Uterus (tissue), 4 donors: ENCODE results near the gene LTBP4. TPM values are rescaled to one million over a fixed set of nuclear protein-coding genes. Genes with fewer than 3 reads are reported as not detected.

ENCODE experiments used
- DNase-seq, 2 donors: peaks; one replicate each; pipeline ENCODE4 v3.0.0-alpha.2; 2019 to 2020
- H3K27ac ChIP-seq, 2 donors: fragments of 200-600 bp; sonication (generic); 1 replicate in 1 of 2; 2 replicates in 1 of 2; pipeline ENCODE4 v1.5.1; 2016 to 2018
- H3K27me3 ChIP-seq, 2 donors: fragments of 200-600 bp; sonication (generic); one replicate each; pipeline ENCODE4 v1.5.1; 2018 to 2019; ENCODE audit warnings: control low read depth in 1 of 2
- H3K36me3 ChIP-seq, 2 donors: fragments of 200-600 bp; sonication (generic); one replicate each; pipeline ENCODE4 v1.5.1; 2019; ENCODE audit warnings: control low read depth in 1 of 2
- H3K4me1 ChIP-seq, 2 donors: fragments of 200-600 bp; sonication (generic); one replicate each; pipeline ENCODE4 v1.5.1; 2018 to 2019; ENCODE audit warnings: control low read depth in 1 of 2
- H3K4me3 ChIP-seq, 2 donors: fragments of 200-600 bp; sonication (generic); 1 replicate in 1 of 2; 2 replicates in 1 of 2; pipeline ENCODE4 v1.5.1; 2018 to 2019; ENCODE audit warnings: mild to moderate bottlenecking in 1 of 2
- H3K9me3 ChIP-seq, 2 donors: fragments of 200-600 bp; sonication (generic); one replicate each; pipeline ENCODE4 v1.5.1; 2019; ENCODE audit warnings: control low read depth in 1 of 2
- POLR2A ChIP-seq, 2 donors: fragments of 450-650 bp; IDR thresholded peaks; one replicate each; pipeline ENCODE4 v1.6.1; 2016; ENCODE audit warnings: antibody characterized with exemption in 2 of 2, mild to moderate bottlenecking in 1 of 2, moderate library complexity in 1 of 2
- intact Hi-C: fragments of 100-400 bp; cut with DNase I; formaldehyde crosslinking; loops from one replicate; pipeline ENCODE4 v1.15.1; 2023; ENCODE audit warnings: low total_unique reads
- total RNA-seq, 4 donors: library from RNA; depleted of rRNA in 3 of 4; stranded (reverse); fragments of >200 nt in 3 of 4; gene quantifications; one replicate each; pipeline versions ENCODE4 v1.1.0 to v1.2.4, GENCODE V29; 2014 to 2023
- TF ChIP-seq, protein P1 (sequence below), 4 experiments: fragments of 200-600 bp in 2 of 4; fragments of 450-650 bp in 2 of 4; sonication (generic) in 2 of 4; IDR thresholded peaks; one replicate each; pipeline ENCODE4 v1.5.1; 2016 to 2019; ENCODE audit warnings: antibody characterized with exemption in 4 of 4, mild to moderate bottlenecking in 2 of 4, moderate library complexity in 1 of 4
- donor health status: DM: yes; HTN: yes; CAD: no.

Gene LTBP4, protein sequence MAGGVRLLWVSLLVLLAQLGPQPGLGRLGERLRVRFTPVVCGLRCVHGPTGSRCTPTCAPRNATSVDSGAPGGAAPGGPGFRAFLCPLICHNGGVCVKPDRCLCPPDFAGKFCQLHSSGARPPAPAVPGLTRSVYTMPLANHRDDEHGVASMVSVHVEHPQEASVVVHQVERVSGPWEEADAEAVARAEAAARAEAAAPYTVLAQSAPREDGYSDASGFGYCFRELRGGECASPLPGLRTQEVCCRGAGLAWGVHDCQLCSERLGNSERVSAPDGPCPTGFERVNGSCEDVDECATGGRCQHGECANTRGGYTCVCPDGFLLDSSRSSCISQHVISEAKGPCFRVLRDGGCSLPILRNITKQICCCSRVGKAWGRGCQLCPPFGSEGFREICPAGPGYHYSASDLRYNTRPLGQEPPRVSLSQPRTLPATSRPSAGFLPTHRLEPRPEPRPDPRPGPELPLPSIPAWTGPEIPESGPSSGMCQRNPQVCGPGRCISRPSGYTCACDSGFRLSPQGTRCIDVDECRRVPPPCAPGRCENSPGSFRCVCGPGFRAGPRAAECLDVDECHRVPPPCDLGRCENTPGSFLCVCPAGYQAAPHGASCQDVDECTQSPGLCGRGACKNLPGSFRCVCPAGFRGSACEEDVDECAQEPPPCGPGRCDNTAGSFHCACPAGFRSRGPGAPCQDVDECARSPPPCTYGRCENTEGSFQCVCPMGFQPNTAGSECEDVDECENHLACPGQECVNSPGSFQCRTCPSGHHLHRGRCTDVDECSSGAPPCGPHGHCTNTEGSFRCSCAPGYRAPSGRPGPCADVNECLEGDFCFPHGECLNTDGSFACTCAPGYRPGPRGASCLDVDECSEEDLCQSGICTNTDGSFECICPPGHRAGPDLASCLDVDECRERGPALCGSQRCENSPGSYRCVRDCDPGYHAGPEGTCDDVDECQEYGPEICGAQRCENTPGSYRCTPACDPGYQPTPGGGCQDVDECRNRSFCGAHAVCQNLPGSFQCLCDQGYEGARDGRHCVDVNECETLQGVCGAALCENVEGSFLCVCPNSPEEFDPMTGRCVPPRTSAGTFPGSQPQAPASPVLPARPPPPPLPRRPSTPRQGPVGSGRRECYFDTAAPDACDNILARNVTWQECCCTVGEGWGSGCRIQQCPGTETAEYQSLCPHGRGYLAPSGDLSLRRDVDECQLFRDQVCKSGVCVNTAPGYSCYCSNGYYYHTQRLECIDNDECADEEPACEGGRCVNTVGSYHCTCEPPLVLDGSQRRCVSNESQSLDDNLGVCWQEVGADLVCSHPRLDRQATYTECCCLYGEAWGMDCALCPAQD (N-terminal part only)
- 1,000 to 10,000 TPM in 1 of 4 donors, 100 to 1,000 TPM in 3; 163 to 1,000 (median 501) TPM for total RNA-seq

GRCh38 chr19:40601134-40601974 lies at the start of gene LTBP4:
TSS of gene LTBP4 (plus strand) at chr19:40601369. CDS start at chr19:40601388, 19 bp downstream.
- H3K4me1 ChIP-seq: peaks cover 0 to 48% of the 10 kb centered on the region in 2 donors
- H3K9me3 ChIP-seq: no peaks in the 10 kb centered on the region
- peak in 1 of 2 donors; percentile 78 for TF ChIP-seq POLR2A (IDR thresholded peaks at IDR 0.05)
- TF ChIP-seq, protein P1, sequence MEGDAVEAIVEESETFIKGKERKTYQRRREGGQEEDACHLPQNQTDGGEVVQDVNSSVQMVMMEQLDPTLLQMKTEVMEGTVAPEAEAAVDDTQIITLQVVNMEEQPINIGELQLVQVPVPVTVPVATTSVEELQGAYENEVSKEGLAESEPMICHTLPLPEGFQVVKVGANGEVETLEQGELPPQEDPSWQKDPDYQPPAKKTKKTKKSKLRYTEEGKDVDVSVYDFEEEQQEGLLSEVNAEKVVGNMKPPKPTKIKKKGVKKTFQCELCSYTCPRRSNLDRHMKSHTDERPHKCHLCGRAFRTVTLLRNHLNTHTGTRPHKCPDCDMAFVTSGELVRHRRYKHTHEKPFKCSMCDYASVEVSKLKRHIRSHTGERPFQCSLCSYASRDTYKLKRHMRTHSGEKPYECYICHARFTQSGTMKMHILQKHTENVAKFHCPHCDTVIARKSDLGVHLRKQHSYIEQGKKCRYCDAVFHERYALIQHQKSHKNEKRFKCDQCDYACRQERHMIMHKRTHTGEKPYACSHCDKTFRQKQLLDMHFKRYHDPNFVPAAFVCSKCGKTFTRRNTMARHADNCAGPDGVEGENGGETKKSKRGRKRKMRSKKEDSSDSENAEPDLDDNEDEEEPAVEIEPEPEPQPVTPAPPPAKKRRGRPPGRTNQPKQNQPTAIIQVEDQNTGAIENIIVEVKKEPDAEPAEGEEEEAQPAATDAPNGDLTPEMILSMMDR (IDR thresholded peaks at IDR 0.05): peak in 2 of 4 experiments; percentile 21 to 32
- intact Hi-C loops: loop anchor here (10.0 kb wide), 1 partner anchor 137 kb away; the partner anchor contains the start of genes BLVRB and SPTBN4
- peak; percentile 81 to 85 for DNase-seq
- peak within 1 kb of the TSS; percentile 56 to 66 for H3K4me3 ChIP-seq
- H3K27ac ChIP-seq: peak within 1 kb of the TSS; percentile 91 to 97
- H3K36me3 ChIP-seq: no peaks in the 10 kb centered on the region
- H3K27me3 ChIP-seq: no peaks in the 10 kb centered on the region

GRCh38 chr19:40552848-40553247 lies 48.3 kb upstream of the LTBP4 start:
- no peak overlapping the region for H3K27ac ChIP-seq
- H3K4me1 ChIP-seq: no peaks in the 10 kb centered on the region
- no peak for DNase-seq
- no peaks in the 10 kb centered on the region for H3K36me3 ChIP-seq
- intact Hi-C loops: no loop called here
- H3K4me3 ChIP-seq: no peak overlapping the region
- H3K9me3 ChIP-seq: no peaks in the 10 kb centered on the region
- TF ChIP-seq POLR2A (IDR thresholded peaks at IDR 0.05): no peak
- TF ChIP-seq, protein P1 (IDR thresholded peaks at IDR 0.05): no peak
- no peaks in the 10 kb centered on the region for H3K27me3 ChIP-seq

DNA sequence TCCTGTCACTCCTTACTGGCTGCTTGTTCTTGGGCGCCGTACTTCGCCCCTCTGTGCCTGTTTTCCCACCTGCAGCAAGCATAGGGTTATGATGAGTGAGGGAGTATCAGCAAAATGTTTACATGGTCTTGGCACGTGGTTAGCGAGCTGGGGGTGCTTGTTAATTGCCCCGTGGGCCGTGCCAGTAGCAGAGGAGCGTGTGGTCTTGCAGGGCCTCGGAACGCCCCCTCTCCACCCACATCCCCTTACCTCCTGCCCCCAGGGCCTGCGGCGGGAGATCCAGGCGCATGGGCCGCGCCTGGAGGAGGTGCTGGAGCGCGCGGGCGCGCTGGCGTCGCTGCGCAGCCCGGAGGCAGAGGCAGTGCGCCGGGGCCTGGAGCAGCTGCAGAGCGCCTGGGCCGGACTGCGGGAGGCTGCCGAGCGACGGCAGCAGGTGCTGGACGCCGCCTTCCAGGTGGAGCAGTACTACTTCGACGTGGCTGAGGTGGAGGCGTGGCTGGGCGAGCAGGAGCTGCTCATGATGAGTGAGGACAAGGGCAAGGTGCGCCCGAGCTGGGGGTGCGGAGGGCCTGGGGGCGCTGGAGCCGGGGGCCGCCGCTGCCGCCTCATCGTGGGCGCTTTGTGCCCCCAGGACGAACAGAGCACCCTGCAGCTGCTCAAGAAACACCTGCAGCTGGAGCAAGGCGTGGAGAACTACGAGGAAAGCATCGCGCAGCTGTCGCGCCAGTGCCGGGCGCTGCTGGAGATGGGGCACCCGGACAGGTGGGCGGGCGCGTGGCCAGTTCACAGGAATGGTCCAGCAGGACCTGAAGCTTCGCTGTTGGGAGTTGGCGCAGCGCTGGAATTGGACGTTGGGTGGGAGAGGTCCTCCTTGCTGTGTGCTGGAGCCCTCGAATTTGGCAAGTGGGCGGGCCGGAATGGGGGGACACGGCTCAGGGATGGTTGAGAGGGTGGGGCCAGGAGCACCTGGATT lies 47.0 kb upstream of the LTBP4 start:
- TF ChIP-seq, protein P1 (IDR thresholded peaks at IDR 0.05): no peak
- no peak for TF ChIP-seq POLR2A (IDR thresholded peaks at IDR 0.05)
- Histone ChIP-seq H3K27ac (no peak overlapping the region), H3K9me3 (no peaks in the 10 kb centered on the region), H3K36me3 (no peaks in the 10 kb centered on the region), H3K4me1 (no peaks in the 10 kb centered on the region), H3K27me3 (no peaks in the 10 kb centered on the region), H3K4me3 (no peak overlapping the region)
- intact Hi-C loops: no loop called here
- no peak for DNase-seq
